HL-60 (cell line): Measurements from ENCODE around the gene SLC35F5.

Source experiments
- GABPA ChIP-seq: IDR thresholded peaks from 2 replicates; pipeline ENCODE4 v1.6.1; 2012; ENCODE audit warnings: low read depth
- POLR2AphosphoS5 ChIP-seq: IDR thresholded peaks from 2 replicates; pipeline ENCODE4 v1.6.1; 2012; ENCODE audit warnings: low read depth
- SPI1 ChIP-seq: IDR thresholded peaks from 2 replicates; pipeline ENCODE4 v1.6.1; 2012; ENCODE audit warnings: low read depth, mild to moderate bottlenecking, borderline replicate concordance
- TF ChIP-seq, protein P1 (sequence below): IDR thresholded peaks from one replicate; pipeline ENCODE4 v1.5.1; 2011; ENCODE audit warnings: low read length, control low read depth, inconsistent platforms; ENCODE audit not compliant: insufficient read depth
- TF ChIP-seq, protein P2 (sequence below): IDR thresholded peaks from 2 replicates; pipeline ENCODE4 v1.6.1; 2012; ENCODE audit warnings: low read depth; ENCODE audit not compliant: insufficient replicate concordance

DNA sequence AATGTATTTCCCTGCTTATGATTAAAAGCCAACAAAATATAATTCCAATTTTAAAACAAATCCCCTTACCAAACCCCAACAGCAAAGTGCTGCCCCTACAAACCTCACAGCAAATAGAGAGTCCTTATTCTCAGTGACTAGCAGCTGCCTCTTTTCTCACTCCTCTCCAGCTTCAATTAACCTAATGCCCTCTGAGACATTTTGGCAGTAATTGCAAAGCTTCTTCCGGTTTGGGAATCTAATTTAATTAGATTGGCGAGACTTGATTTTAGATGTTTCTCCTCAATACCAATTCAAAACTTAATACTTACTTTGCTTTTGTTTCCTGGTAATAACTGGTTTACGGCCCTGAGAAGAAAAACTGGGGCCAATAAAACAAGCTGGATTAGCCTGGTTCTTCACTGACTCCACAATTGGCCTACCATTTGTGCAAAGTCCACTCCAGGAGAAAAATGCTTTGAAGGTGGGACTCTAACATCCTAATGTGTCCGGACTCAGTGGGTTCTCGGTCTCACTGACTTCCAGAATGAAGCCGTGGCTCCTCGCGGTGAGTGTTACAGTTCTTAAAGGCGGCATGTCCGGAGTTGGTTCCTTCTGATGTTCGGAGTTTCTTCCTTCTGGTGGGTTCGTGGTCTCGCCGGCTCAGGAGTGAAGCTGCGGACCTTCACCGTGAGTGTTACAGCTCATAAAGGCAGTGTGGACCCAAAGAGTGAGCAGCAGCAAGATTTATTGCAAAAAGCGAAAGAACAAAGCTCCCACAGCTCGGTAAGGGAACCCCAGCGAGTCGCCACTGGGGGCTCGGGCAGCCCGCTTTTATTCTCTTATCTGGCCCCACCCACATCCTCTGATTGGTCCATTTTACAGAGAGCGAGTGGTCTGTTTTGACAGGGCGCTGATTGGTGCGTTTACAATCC lies 52.8 kb downstream of the SLC35F5 start:
- peak; percentile 85 for TF ChIP-seq POLR2AphosphoS5
- TF ChIP-seq, protein P1, sequence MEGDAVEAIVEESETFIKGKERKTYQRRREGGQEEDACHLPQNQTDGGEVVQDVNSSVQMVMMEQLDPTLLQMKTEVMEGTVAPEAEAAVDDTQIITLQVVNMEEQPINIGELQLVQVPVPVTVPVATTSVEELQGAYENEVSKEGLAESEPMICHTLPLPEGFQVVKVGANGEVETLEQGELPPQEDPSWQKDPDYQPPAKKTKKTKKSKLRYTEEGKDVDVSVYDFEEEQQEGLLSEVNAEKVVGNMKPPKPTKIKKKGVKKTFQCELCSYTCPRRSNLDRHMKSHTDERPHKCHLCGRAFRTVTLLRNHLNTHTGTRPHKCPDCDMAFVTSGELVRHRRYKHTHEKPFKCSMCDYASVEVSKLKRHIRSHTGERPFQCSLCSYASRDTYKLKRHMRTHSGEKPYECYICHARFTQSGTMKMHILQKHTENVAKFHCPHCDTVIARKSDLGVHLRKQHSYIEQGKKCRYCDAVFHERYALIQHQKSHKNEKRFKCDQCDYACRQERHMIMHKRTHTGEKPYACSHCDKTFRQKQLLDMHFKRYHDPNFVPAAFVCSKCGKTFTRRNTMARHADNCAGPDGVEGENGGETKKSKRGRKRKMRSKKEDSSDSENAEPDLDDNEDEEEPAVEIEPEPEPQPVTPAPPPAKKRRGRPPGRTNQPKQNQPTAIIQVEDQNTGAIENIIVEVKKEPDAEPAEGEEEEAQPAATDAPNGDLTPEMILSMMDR, result no peak
- TF ChIP-seq, protein P2, sequence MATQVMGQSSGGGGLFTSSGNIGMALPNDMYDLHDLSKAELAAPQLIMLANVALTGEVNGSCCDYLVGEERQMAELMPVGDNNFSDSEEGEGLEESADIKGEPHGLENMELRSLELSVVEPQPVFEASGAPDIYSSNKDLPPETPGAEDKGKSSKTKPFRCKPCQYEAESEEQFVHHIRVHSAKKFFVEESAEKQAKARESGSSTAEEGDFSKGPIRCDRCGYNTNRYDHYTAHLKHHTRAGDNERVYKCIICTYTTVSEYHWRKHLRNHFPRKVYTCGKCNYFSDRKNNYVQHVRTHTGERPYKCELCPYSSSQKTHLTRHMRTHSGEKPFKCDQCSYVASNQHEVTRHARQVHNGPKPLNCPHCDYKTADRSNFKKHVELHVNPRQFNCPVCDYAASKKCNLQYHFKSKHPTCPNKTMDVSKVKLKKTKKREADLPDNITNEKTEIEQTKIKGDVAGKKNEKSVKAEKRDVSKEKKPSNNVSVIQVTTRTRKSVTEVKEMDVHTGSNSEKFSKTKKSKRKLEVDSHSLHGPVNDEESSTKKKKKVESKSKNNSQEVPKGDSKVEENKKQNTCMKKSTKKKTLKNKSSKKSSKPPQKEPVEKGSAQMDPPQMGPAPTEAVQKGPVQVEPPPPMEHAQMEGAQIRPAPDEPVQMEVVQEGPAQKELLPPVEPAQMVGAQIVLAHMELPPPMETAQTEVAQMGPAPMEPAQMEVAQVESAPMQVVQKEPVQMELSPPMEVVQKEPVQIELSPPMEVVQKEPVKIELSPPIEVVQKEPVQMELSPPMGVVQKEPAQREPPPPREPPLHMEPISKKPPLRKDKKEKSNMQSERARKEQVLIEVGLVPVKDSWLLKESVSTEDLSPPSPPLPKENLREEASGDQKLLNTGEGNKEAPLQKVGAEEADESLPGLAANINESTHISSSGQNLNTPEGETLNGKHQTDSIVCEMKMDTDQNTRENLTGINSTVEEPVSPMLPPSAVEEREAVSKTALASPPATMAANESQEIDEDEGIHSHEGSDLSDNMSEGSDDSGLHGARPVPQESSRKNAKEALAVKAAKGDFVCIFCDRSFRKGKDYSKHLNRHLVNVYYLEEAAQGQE, result no peak
- no peak for TF ChIP-seq SPI1
- TF ChIP-seq GABPA, result no peak
